PC-9 (cell line): ENCODE measurements around the gene CTNND2.

Experiments used
- CTCF ChIP-seq: fragments of 200-600 bp; sonication (generic); conservative IDR thresholded peaks from 2 replicates; pipeline ENCODE4 v1.6.1; 2017; ENCODE audit warnings: mixed run types, antibody characterized with exemption, mild to moderate bottlenecking, moderate library complexity
- EZH2 ChIP-seq: fragments of 200-600 bp; sonication (generic); IDR thresholded peaks from 2 replicates; pipeline ENCODE4 v1.8.0; 2017; ENCODE audit warnings: antibody characterized with exemption, low read depth

- TF ChIP-seq CTCF (no peak), EZH2 (no peak)
Observed at GRCh38 chr5:11110128-11110527, 794.1 kb downstream of the CTNND2 start.
